ENCODE results near the gene COL3A1. TPM values are rescaled to one million over a fixed set of nuclear protein-coding genes. Genes with fewer than 3 reads are reported as not detected.
A peak's percentile ranks its signal among the peaks of the same experiment; 100 is the strongest.

COL3A1 gene
- total RNA-seq, 4 donors from 2014 or later, result 211 to 408 (median 347) TPM

GRCh38 chr2:189008555-189009262 lies 34.5 kb downstream of the COL3A1 start:
- Histone ChIP-seq H3K4me3 (no peak overlapping the region), H3K27me3 (no peaks in the 10 kb centered on the region), H3K4me1 (peaks cover 0 to 26% (median 0%) of the 10 kb centered on the region in 3 donors), H3K27ac (peak overlapping the region in 1 of 4 donors; percentile 15), H3K36me3 (peaks cover 18 to 88% of the 10 kb centered on the region in 2 donors), H3K9me3 (no peaks in the 10 kb centered on the region)
- peak; percentile 2 for TF ChIP-seq POLR2AphosphoS5 (IDR thresholded peaks at IDR 0.05)
- TF ChIP-seq CTCF (IDR thresholded peaks at IDR 0.05), result no peak
- 76 to 89% methylated on average over 5 to 8 of the region's 9 CpGs for WGBS, 2 donors (ENCODE audit: low coverage in 1 of 2)
- ATAC-seq, result no peak

GRCh38 chr2:189010536-189010935 lies 36.4 kb downstream of the COL3A1 start:
- Histone ChIP-seq H3K4me1 (peaks cover 8 to 44% (median 11%) of the 10 kb centered on the region in 3 donors), H3K36me3 (peaks cover 18 to 70% of the 10 kb centered on the region in 2 donors), H3K27ac (peak overlapping the region in 1 of 4 donors; percentile 45), H3K4me3 (no peak overlapping the region), H3K9me3 (no peaks in the 10 kb centered on the region), H3K27me3 (no peaks in the 10 kb centered on the region)
- 57 to 64% methylated on average over 4 to 6 of the region's 6 CpGs for WGBS, 2 donors (ENCODE audit: low coverage in 1 of 2)
- TF ChIP-seq EP300 (IDR thresholded peaks at IDR 0.05) (no peak), CTCF (IDR thresholded peaks at IDR 0.05) (no peak), POLR2AphosphoS5 (IDR thresholded peaks at IDR 0.05) (no peak), POLR2A (IDR thresholded peaks at IDR 0.05) (no peak)
- no peak for ATAC-seq

- H3K27me3 ChIP-seq, result no peaks in the 10 kb centered on the region
- ATAC-seq, result no peak
- no peak overlapping the region for H3K4me3 ChIP-seq
- H3K4me1 ChIP-seq, result peaks cover 8 to 45% (median 11%) of the 10 kb centered on the region in 3 donors
- 57 to 80% methylated on average over 1 of the region's 1 CpG for WGBS, 2 donors (ENCODE audit: low coverage in 1 of 2)
- H3K27ac ChIP-seq, result peak overlapping the region in 1 of 4 donors; percentile 45
- H3K36me3 ChIP-seq, result peaks cover 11 to 51% of the 10 kb centered on the region in 2 donors
- TF ChIP-seq POLR2A (IDR thresholded peaks at IDR 0.05) (no peak), CTCF (IDR thresholded peaks at IDR 0.05) (no peak), EP300 (IDR thresholded peaks at IDR 0.05) (no peak), POLR2AphosphoS5 (IDR thresholded peaks at IDR 0.05) (no peak)
- no peaks in the 10 kb centered on the region for H3K9me3 ChIP-seq
Observed at GRCh38 chr2:189012351-189012750, 38.2 kb downstream of the COL3A1 start.

GRCh38 chr2:189013031-189013430 lies 38.9 kb downstream of the COL3A1 start:
- Histone ChIP-seq H3K9me3 (no peaks in the 10 kb centered on the region), H3K4me3 (no peak overlapping the region), H3K27me3 (no peaks in the 10 kb centered on the region), H3K27ac (peak overlapping the region in 1 of 4 donors; percentile 71), H3K4me1 (peaks cover 8 to 45% (median 11%) of the 10 kb centered on the region in 3 donors), H3K36me3 (peaks cover 11 to 45% of the 10 kb centered on the region in 2 donors)
- WGBS, 2 donors (ENCODE audit: low coverage in 1 of 2), result 72 to 84% methylated on average over 3 of the region's 3 CpGs
- TF ChIP-seq POLR2A (IDR thresholded peaks at IDR 0.05) (no peak), CTCF (IDR thresholded peaks at IDR 0.05) (no peak), EP300 (IDR thresholded peaks at IDR 0.05) (no peak), POLR2AphosphoS5 (IDR thresholded peaks at IDR 0.05) (no peak)
- ATAC-seq, result no peak
